Measurements from ENCODE around the gene KIFAP3. TPM values are rescaled to one million over a fixed set of nuclear protein-coding genes. Genes with fewer than 3 reads are reported as not detected.

The KIFAP3 gene
- total RNA-seq, 2 experiments from 2014 or later = 14.0 to 14.7 TPM

DNA sequence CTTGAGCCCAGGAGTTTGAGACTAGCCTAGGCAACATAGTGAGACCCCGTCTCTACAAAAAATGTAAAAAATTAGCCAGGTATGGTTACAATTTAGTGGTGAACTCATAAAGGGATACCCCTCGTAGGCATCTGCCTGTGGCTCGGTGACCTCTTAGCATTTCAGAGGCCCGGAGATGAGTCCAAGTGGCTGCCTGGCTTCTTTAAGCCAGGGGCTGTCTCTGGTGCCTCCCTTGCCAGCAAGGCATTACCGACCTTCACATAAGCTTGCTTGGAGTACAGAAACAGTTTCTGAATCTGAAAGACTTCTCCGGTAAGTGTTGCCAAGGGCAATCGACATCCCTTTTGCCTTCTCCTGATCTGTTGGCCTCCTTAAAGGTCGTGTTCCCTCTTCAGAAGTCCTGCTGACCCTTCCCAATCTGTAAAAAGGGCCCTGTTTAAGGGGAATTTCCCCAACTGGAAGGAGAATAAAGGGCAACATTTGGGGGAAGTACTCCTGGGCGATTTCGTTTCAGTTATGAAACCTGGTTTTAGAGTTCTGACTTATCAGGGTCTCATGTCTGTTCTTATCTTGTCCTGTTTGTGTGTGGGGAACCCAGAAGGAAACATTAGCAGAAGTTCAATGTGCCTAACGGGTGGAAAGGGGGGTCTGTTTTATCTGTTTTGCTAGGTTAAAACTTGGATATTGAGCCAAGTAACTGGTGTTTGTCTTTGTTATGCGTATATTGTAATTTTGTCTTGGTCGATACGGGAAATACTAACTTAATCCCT, 32.9 kb downstream of the KIFAP3 start:
- CTCF ChIA-PET = no interaction called here
- intact Hi-C loops (cut with micrococcal nuclease) = no loop called here
- Mint-ChIP-seq H3K4me1 (ENCODE audit: low read depth) (no peaks in the 10 kb centered on the region), H3K27ac (no peak overlapping the region), H3K36me3 (ENCODE audit: low read depth) (peaks cover 15% of the 10 kb centered on the region), H3K27me3 (no peaks in the 10 kb centered on the region), H3K9me3 (no peaks in the 10 kb centered on the region), H3K4me3 (no peak overlapping the region)
- DNase-seq (no peak), ATAC-seq (no peak)
- no peak for TF ChIP-seq CTCF (IDR thresholded peaks at IDR 0.05)
- POLR2A ChIA-PET = interaction anchor here (0.7 kb wide), 1 partner anchor 11 kb away, joined by 4 read pairs; no protein-coding TSS in a partner anchor

GRCh38 chr1:170032531-170033280, 41.8 kb downstream of the KIFAP3 start:
- no peak for ATAC-seq

DNA sequence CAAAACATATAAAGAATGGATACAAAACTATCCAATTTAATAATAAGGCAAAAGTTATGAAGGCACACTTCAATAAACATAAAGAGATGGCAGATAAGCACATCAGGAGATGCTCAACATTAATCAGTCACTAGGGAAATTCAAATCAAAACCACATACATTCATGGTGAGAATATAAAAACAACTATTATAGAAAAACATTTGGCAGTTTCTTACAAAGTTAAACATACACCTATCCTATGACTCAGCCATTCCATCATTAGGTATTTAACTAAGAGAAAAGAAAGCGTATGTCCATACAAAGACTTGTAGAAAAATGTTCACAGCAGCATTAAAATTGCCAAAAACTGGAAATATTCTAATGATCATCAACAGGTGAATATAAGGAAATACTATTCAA, 44.3 kb downstream of the KIFAP3 start:
- Mint-ChIP-seq H3K4me1 (ENCODE audit: low read depth) (peaks cover 6% of the 10 kb centered on the region), H3K9me3 (peaks cover 8% of the 10 kb centered on the region), H3K36me3 (ENCODE audit: low read depth) (peaks cover 17% of the 10 kb centered on the region), H3K27ac (no peak overlapping the region), H3K27me3 (no peaks in the 10 kb centered on the region), H3K4me3 (no peak overlapping the region)
- POLR2A ChIA-PET = interaction anchor here (0.6 kb wide), 1 partner anchor 11 kb away, joined by 4 read pairs; no protein-coding TSS in a partner anchor
- no peak for DNase-seq
- TF ChIP-seq CTCF (IDR thresholded peaks at IDR 0.05) = no peak
- ATAC-seq = no peak
- CTCF ChIA-PET = no interaction called here
- intact Hi-C loops (cut with micrococcal nuclease) = no loop called here

More at GRCh38 chr1:170032531-170033280, 41.8 kb downstream of the KIFAP3 start:
- no peak for TF ChIP-seq CTCF (IDR thresholded peaks at IDR 0.05)
- Mint-ChIP-seq H3K4me1 (ENCODE audit: low read depth) (peaks cover 6% of the 10 kb centered on the region), H3K36me3 (ENCODE audit: low read depth) (peaks cover 12% of the 10 kb centered on the region), H3K9me3 (peaks cover under 1% of the 10 kb centered on the region), H3K4me3 (no peak overlapping the region), H3K27ac (no peak overlapping the region), H3K27me3 (no peaks in the 10 kb centered on the region)
- intact Hi-C loops (cut with micrococcal nuclease) = no loop called here
- ChIA-PET CTCF (no interaction called here), POLR2A (no interaction called here)
- DNase-seq = no peak

DNA sequence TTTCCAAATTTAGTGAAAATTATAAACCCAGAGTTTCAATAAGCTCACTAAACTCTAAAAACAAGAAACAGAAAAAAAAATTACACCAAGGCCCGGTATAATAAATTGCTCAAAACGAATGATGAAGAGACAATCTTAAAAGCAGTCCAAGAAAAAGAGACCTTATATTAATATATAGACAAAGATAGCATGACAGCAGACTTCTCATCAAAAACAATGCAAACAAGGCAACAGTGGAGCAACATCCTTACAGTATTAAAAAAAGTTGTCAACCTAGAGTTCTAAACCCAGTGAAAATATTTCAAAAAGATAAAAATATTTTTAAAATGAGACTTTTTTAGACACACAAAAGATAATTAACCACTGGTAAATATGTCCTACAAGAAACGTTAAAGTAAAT, 46.7 kb downstream of the KIFAP3 start:
- TF ChIP-seq CTCF (IDR thresholded peaks at IDR 0.05) = no peak
- no peak overlapping the region for H3K27ac Mint-ChIP-seq
- ATAC-seq (no peak), DNase-seq (no peak)
- no peak overlapping the region for H3K4me3 Mint-ChIP-seq
- no peaks in the 10 kb centered on the region for H3K27me3 Mint-ChIP-seq
- H3K4me1 Mint-ChIP-seq (ENCODE audit: low read depth) = peaks cover 6% of the 10 kb centered on the region
- CTCF ChIA-PET = no interaction called here
- POLR2A ChIA-PET = no interaction called here
- peaks cover 8% of the 10 kb centered on the region for H3K9me3 Mint-ChIP-seq
- intact Hi-C loops (cut with micrococcal nuclease) = no loop called here
- H3K36me3 Mint-ChIP-seq (ENCODE audit: low read depth) = peaks cover 20% of the 10 kb centered on the region

- no peak for TF ChIP-seq CTCF (IDR thresholded peaks at IDR 0.05)
- POLR2A ChIA-PET = no interaction called here
- CTCF ChIA-PET = no interaction called here
- Mint-ChIP-seq H3K36me3 (ENCODE audit: low read depth) (peaks cover 18% of the 10 kb centered on the region), H3K27me3 (no peaks in the 10 kb centered on the region), H3K9me3 (peaks cover 7% of the 10 kb centered on the region), H3K27ac (no peak overlapping the region), H3K4me3 (no peak overlapping the region), H3K4me1 (ENCODE audit: low read depth) (no peaks in the 10 kb centered on the region)
- no peak for ATAC-seq
- DNase-seq = no peak
- intact Hi-C loops (cut with micrococcal nuclease) = no loop called here
Measured at GRCh38 chr1:170020859-170021258, 53.6 kb downstream of the KIFAP3 start.
